Measurements from ENCODE around the gene G6PC1.
"Not testable (repeated sequence)": the region's sequence is repeated elsewhere in the genome, so short reads cannot be mapped to it uniquely, and the experiment has no call there.

The G6PC1 gene

GRCh38 chr17:42908872-42909700 is 8.5 kb downstream of the G6PC1 start:
- Histone ChIP-seq H3K79me2 (ENCODE audit: control insufficient read depth, insufficient read depth, low read length, poor library complexity) (no peaks in the 10 kb centered on the region), H2BK12ac (ENCODE audit: low read length) (no peak overlapping the region), H3K79me1 (ENCODE audit: low read length) (no peaks in the 10 kb centered on the region), H2AFZ (ENCODE audit: insufficient read depth, low read length, poor library complexity) (no peak overlapping the region), H2BK5ac (ENCODE audit: low read depth, low read length, poor library complexity) (no peak overlapping the region), H3K14ac (ENCODE audit: low read length) (no peak overlapping the region), H2BK120ac (ENCODE audit: insufficient read depth, low read length, poor library complexity) (no peak overlapping the region), H3K4me3 (ENCODE audit: low read depth, low read length) (no peak overlapping the region), H3K4me1 (ENCODE audit: control insufficient read depth in 1 of 2, insufficient read depth in 2 of 2, low read length in 2 of 2) (no peaks in the 10 kb centered on the region), H3K9me3 (ENCODE audit: insufficient read depth, low read depth, low read length) (peaks cover 2% of the 10 kb centered on the region), H2AK5ac (ENCODE audit: low read length) (no peak overlapping the region), H3K4me2 (ENCODE audit: low read length) (no peak overlapping the region), H3K27ac (ENCODE audit: low read depth, low read length) (no peak overlapping the region), H3K27me3 (ENCODE audit: insufficient read depth, low read length) (no peaks in the 10 kb centered on the region), H4K91ac (ENCODE audit: low read depth, low read length) (no peak overlapping the region), H3K36me3 (ENCODE audit: control insufficient read depth in 1 of 2, insufficient read depth in 2 of 2, low read length in 2 of 2) (no peaks in the 10 kb centered on the region), H4K8ac (ENCODE audit: low read depth, low read length) (no peak overlapping the region), H3K4ac (ENCODE audit: low read depth, low read length) (no peak overlapping the region), H3K23ac (ENCODE audit: low read length) (no peak overlapping the region), H3K18ac (ENCODE audit: low read length) (no peak overlapping the region), H3K9ac (ENCODE audit: low read length) (no peak overlapping the region), H4K12ac (ENCODE audit: low read depth, low read length) (no peak overlapping the region)
- no peak for DNase-seq
- no CpG with 5 or more reads among the region's 7 CpGs for WGBS (ENCODE audit: extremely low coverage, insufficient coverage, insufficient read length)

GRCh38 chr17:42913522-42913921 is 12.9 kb downstream of the G6PC1 start:
- H4K91ac ChIP-seq (ENCODE audit: low read depth, low read length) = no peak overlapping the region
- no peak overlapping the region for H3K4me2 ChIP-seq (ENCODE audit: low read length)
- no peak overlapping the region for H4K8ac ChIP-seq (ENCODE audit: low read depth, low read length)
- H3K79me1 ChIP-seq (ENCODE audit: low read length) = no peaks in the 10 kb centered on the region
- H3K36me3 ChIP-seq (ENCODE audit: control insufficient read depth in 1 of 2, insufficient read depth in 2 of 2, low read length in 2 of 2) = no peaks in the 10 kb centered on the region
- H2BK5ac ChIP-seq (ENCODE audit: low read depth, low read length, poor library complexity) = no peak overlapping the region
- H3K4me3 ChIP-seq (ENCODE audit: low read depth, low read length) = no peak overlapping the region
- no peak overlapping the region for H3K9ac ChIP-seq (ENCODE audit: low read length)
- H3K79me2 ChIP-seq (ENCODE audit: control insufficient read depth, insufficient read depth, low read length, poor library complexity) = no peaks in the 10 kb centered on the region
- no peak overlapping the region for H2AK5ac ChIP-seq (ENCODE audit: low read length)
- H2BK12ac ChIP-seq (ENCODE audit: low read length) = no peak overlapping the region
- no peak for DNase-seq
- H3K27ac ChIP-seq (ENCODE audit: low read depth, low read length) = no peak overlapping the region
- H3K4me1 ChIP-seq (ENCODE audit: control insufficient read depth in 1 of 2, insufficient read depth in 2 of 2, low read length in 2 of 2) = no peaks in the 10 kb centered on the region
- H3K9me3 ChIP-seq (ENCODE audit: insufficient read depth, low read depth, low read length) = peaks cover 2% of the 10 kb centered on the region
- no peak overlapping the region for H3K23ac ChIP-seq (ENCODE audit: low read length)
- no peaks in the 10 kb centered on the region for H3K27me3 ChIP-seq (ENCODE audit: insufficient read depth, low read length)
- no peak overlapping the region for H3K18ac ChIP-seq (ENCODE audit: low read length)
- no peak overlapping the region for H2BK120ac ChIP-seq (ENCODE audit: insufficient read depth, low read length, poor library complexity)
- no peak overlapping the region for H2AFZ ChIP-seq (ENCODE audit: insufficient read depth, low read length, poor library complexity)
- no peak overlapping the region for H3K14ac ChIP-seq (ENCODE audit: low read length)
- no peak overlapping the region for H3K4ac ChIP-seq (ENCODE audit: low read depth, low read length)
- H4K12ac ChIP-seq (ENCODE audit: low read depth, low read length) = no peak overlapping the region
- no CpG with 5 or more reads among the region's 2 CpGs for WGBS (ENCODE audit: extremely low coverage, insufficient coverage, insufficient read length)

GRCh38 chr17:42913981-42914617 is 13.5 kb downstream of the G6PC1 start:
- no peaks in the 10 kb centered on the region for H3K4me1 ChIP-seq (ENCODE audit: control insufficient read depth in 1 of 2, insufficient read depth in 2 of 2, low read length in 2 of 2)
- no peaks in the 10 kb centered on the region for H3K79me1 ChIP-seq (ENCODE audit: low read length)
- no peak overlapping the region for H3K4me3 ChIP-seq (ENCODE audit: low read depth, low read length)
- H3K36me3 ChIP-seq (ENCODE audit: control insufficient read depth in 1 of 2, insufficient read depth in 2 of 2, low read length in 2 of 2) = no peaks in the 10 kb centered on the region
- H3K27me3 ChIP-seq (ENCODE audit: insufficient read depth, low read length) = no peaks in the 10 kb centered on the region
- no peak overlapping the region for H4K91ac ChIP-seq (ENCODE audit: low read depth, low read length)
- H3K18ac ChIP-seq (ENCODE audit: low read length) = no peak overlapping the region
- no peak overlapping the region for H3K4me2 ChIP-seq (ENCODE audit: low read length)
- H2BK5ac ChIP-seq (ENCODE audit: low read depth, low read length, poor library complexity) = no peak overlapping the region
- H3K23ac ChIP-seq (ENCODE audit: low read length) = no peak overlapping the region
- no peak overlapping the region for H2AK5ac ChIP-seq (ENCODE audit: low read length)
- H3K4ac ChIP-seq (ENCODE audit: low read depth, low read length) = no peak overlapping the region
- H3K9ac ChIP-seq (ENCODE audit: low read length) = no peak overlapping the region
- no peak overlapping the region for H4K12ac ChIP-seq (ENCODE audit: low read depth, low read length)
- no peak overlapping the region for H4K8ac ChIP-seq (ENCODE audit: low read depth, low read length)
- H2BK12ac ChIP-seq (ENCODE audit: low read length) = no peak overlapping the region
- H3K27ac ChIP-seq (ENCODE audit: low read depth, low read length) = no peak overlapping the region
- H3K14ac ChIP-seq (ENCODE audit: low read length) = no peak overlapping the region
- H2BK120ac ChIP-seq (ENCODE audit: insufficient read depth, low read length, poor library complexity) = no peak overlapping the region
- H2AFZ ChIP-seq (ENCODE audit: insufficient read depth, low read length, poor library complexity) = no peak overlapping the region
- H3K9me3 ChIP-seq (ENCODE audit: insufficient read depth, low read depth, low read length) = peaks cover 2% of the 10 kb centered on the region
- no peak for DNase-seq
- WGBS (ENCODE audit: extremely low coverage, insufficient coverage, insufficient read length) = no CpG with 5 or more reads among the region's 3 CpGs
- H3K79me2 ChIP-seq (ENCODE audit: control insufficient read depth, insufficient read depth, low read length, poor library complexity) = no peaks in the 10 kb centered on the region

GRCh38 chr17:42915288-42915687 is 14.7 kb downstream of the G6PC1 start:
- not testable (repeated sequence) for H3K79me2 ChIP-seq (ENCODE audit: control insufficient read depth, insufficient read depth, low read length, poor library complexity); H2BK120ac ChIP-seq (ENCODE audit: insufficient read depth, low read length, poor library complexity); DNase-seq; H3K9ac ChIP-seq (ENCODE audit: low read length); H3K14ac ChIP-seq (ENCODE audit: low read length); H4K91ac ChIP-seq (ENCODE audit: low read depth, low read length); H3K4ac ChIP-seq (ENCODE audit: low read depth, low read length); H3K18ac ChIP-seq (ENCODE audit: low read length); H3K79me1 ChIP-seq (ENCODE audit: low read length); H4K8ac ChIP-seq (ENCODE audit: low read depth, low read length); H3K27me3 ChIP-seq (ENCODE audit: insufficient read depth, low read length); H2BK12ac ChIP-seq (ENCODE audit: low read length); H3K9me3 ChIP-seq (ENCODE audit: insufficient read depth, low read depth, low read length); H3K4me3 ChIP-seq (ENCODE audit: low read depth, low read length); H2BK5ac ChIP-seq (ENCODE audit: low read depth, low read length, poor library complexity); H2AFZ ChIP-seq (ENCODE audit: insufficient read depth, low read length, poor library complexity); H3K4me2 ChIP-seq (ENCODE audit: low read length); H3K23ac ChIP-seq (ENCODE audit: low read length); H4K12ac ChIP-seq (ENCODE audit: low read depth, low read length); H3K27ac ChIP-seq (ENCODE audit: low read depth, low read length); H2AK5ac ChIP-seq (ENCODE audit: low read length); H3K4me1 ChIP-seq (ENCODE audit: control insufficient read depth in 1 of 2, insufficient read depth in 2 of 2, low read length in 2 of 2); H3K36me3 ChIP-seq (ENCODE audit: control insufficient read depth in 1 of 2, insufficient read depth in 2 of 2, low read length in 2 of 2)
- WGBS (ENCODE audit: extremely low coverage, insufficient coverage, insufficient read length) = no CpG with 5 or more reads among the region's 6 CpGs

Data from trophoblast cell (in vitro differentiated cells and primary cell).